Ishikawa (cell line): ENCODE results near the gene ETV3.

Experiments
- EGR1 ChIP-seq: IDR thresholded peaks from 2 replicates; pipeline ENCODE4 v1.6.1; 2012
- EP300 ChIP-seq: IDR thresholded peaks from 2 replicates; pipeline ENCODE4 v1.6.1; 2012; ENCODE audit warnings: borderline replicate concordance
- NFIC ChIP-seq: IDR thresholded peaks from 2 replicates; pipeline ENCODE4 v1.6.1; 2012
- RAD21 ChIP-seq: IDR thresholded peaks from 2 replicates; pipeline ENCODE4 v1.6.1; 2012; ENCODE audit warnings: low read depth
- TF ChIP-seq, protein P1 (sequence below): IDR thresholded peaks from 2 replicates; pipeline ENCODE4 v1.6.1; 2012; ENCODE audit warnings: low read depth, mild to moderate bottlenecking

DNA sequence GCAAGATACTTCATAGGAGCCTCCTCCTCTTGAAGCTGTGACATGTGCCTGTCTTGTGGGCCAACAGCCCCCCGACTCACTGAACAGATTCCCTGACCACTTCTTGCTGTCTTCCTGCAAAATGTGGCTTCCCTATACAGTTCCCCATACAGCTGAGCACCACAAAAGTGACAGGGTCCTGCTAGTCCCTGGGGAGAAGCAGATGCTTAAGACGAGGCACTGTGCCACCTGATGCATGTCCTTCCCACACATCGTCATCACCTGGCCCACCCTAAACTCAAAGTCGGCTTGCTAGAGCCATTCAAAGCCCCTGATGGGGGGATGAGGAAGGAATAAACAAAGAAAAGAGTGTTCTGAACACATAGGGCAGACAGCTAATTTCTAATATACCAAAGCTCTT, 29.2 kb upstream of the ETV3 start:
- TF ChIP-seq, protein P1, sequence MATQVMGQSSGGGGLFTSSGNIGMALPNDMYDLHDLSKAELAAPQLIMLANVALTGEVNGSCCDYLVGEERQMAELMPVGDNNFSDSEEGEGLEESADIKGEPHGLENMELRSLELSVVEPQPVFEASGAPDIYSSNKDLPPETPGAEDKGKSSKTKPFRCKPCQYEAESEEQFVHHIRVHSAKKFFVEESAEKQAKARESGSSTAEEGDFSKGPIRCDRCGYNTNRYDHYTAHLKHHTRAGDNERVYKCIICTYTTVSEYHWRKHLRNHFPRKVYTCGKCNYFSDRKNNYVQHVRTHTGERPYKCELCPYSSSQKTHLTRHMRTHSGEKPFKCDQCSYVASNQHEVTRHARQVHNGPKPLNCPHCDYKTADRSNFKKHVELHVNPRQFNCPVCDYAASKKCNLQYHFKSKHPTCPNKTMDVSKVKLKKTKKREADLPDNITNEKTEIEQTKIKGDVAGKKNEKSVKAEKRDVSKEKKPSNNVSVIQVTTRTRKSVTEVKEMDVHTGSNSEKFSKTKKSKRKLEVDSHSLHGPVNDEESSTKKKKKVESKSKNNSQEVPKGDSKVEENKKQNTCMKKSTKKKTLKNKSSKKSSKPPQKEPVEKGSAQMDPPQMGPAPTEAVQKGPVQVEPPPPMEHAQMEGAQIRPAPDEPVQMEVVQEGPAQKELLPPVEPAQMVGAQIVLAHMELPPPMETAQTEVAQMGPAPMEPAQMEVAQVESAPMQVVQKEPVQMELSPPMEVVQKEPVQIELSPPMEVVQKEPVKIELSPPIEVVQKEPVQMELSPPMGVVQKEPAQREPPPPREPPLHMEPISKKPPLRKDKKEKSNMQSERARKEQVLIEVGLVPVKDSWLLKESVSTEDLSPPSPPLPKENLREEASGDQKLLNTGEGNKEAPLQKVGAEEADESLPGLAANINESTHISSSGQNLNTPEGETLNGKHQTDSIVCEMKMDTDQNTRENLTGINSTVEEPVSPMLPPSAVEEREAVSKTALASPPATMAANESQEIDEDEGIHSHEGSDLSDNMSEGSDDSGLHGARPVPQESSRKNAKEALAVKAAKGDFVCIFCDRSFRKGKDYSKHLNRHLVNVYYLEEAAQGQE: no peak
- TF ChIP-seq NFIC (no peak), EGR1 (no peak), EP300 (no peak), RAD21 (no peak)
